Suprapubic skin (tissue), 4 donors: ENCODE data around the gene TMEM179. TPM values are rescaled to one million over a fixed set of nuclear protein-coding genes. Genes with fewer than 3 reads are reported as not detected.

Experiments
- DNase-seq, 2 donors: peaks; one replicate each; pipeline ENCODE4 v3.0.0-alpha.2; 2019; ENCODE audit warnings: low spot score in 2 of 2
- H3K27ac ChIP-seq: fragments of 200-600 bp; sonication (generic); one replicate; pipeline ENCODE4 v1.5.1; 2019
- H3K27me3 ChIP-seq: fragments of 200-600 bp; sonication (generic); one replicate; pipeline ENCODE4 v1.5.1; 2019
- H3K36me3 ChIP-seq: fragments of 200-600 bp; sonication (generic); one replicate; pipeline ENCODE4 v1.5.1; 2019
- H3K4me1 ChIP-seq: fragments of 200-600 bp; sonication (generic); one replicate; pipeline ENCODE4 v1.5.1; 2019
- H3K4me3 ChIP-seq: fragments of 200-600 bp; sonication (generic); one replicate; pipeline ENCODE4 v1.5.1; 2019; ENCODE audit warnings: mild to moderate bottlenecking
- H3K9me3 ChIP-seq: fragments of 200-600 bp; sonication (generic); one replicate; pipeline ENCODE4 v1.5.1; 2019
- CTCF ChIP-seq, 2 donors: fragments of 200-600 bp in 1 of 2; fragments of 450-650 bp in 1 of 2; sonication (generic) in 1 of 2; IDR thresholded peaks; one replicate each; pipeline ENCODE4 v1.5.1; 2016 to 2019; ENCODE audit warnings: antibody characterized with exemption in 2 of 2, mild to moderate bottlenecking in 1 of 2, moderate library complexity in 1 of 2
- EP300 ChIP-seq: sonication (generic); formaldehyde crosslinking; IDR thresholded peaks from one replicate; pipeline ENCODE4 v1.6.1; 2017; ENCODE audit warnings: antibody characterized with exemption
- POLR2A ChIP-seq, 2 donors: fragments of 450-650 bp; IDR thresholded peaks; one replicate each; pipeline ENCODE4 v1.6.1; 2017; ENCODE audit warnings: antibody characterized with exemption in 2 of 2, mild to moderate bottlenecking in 2 of 2, moderate library complexity in 2 of 2
- POLR2AphosphoS5 ChIP-seq, 3 donors: sonication (generic); formaldehyde crosslinking; IDR thresholded peaks; one replicate each; pipeline ENCODE4 v1.6.1; 2017; ENCODE audit warnings: antibody characterized with exemption in 3 of 3
- WGBS: methylation state at CpG from one replicate; pipeline ENCODE4 v1.1.5; 2018; 5-methylcytosine and 5-hydroxymethylcytosine counted together
- total RNA-seq, 4 donors: library from RNA; depleted of rRNA; stranded (reverse); fragments of >200 nt; gene quantifications; one replicate each; pipeline ENCODE4 v1.1.0, GENCODE V29; 2016

The TMEM179 gene
- total RNA-seq, 4 donors from 2014 or later, result not detected

- H3K9me3 ChIP-seq, result no peaks in the 10 kb centered on the region
- H3K4me3 ChIP-seq, result no peak overlapping the region
- no peak for DNase-seq
- WGBS, result 89% methylated on average over 12 of the region's 24 CpGs
- H3K36me3 ChIP-seq, result no peaks in the 10 kb centered on the region
- H3K4me1 ChIP-seq, result peaks cover 9% of the 10 kb centered on the region
- TF ChIP-seq POLR2AphosphoS5 (IDR thresholded peaks at IDR 0.05) (no peak), POLR2A (IDR thresholded peaks at IDR 0.05) (no peak), EP300 (no peak), CTCF (IDR thresholded peaks at IDR 0.05) (no peak)
- no peak overlapping the region for H3K27ac ChIP-seq
- no peaks in the 10 kb centered on the region for H3K27me3 ChIP-seq
These were observed 46.7 kb upstream of the TMEM179 start for GRCh38 chr14:104650981-104651875.

- Histone ChIP-seq H3K4me1 (peaks cover 9% of the 10 kb centered on the region), H3K36me3 (no peaks in the 10 kb centered on the region), H3K27me3 (no peaks in the 10 kb centered on the region), H3K27ac (no peak overlapping the region), H3K4me3 (peak overlapping the region; percentile 42), H3K9me3 (no peaks in the 10 kb centered on the region)
- TF ChIP-seq POLR2A (IDR thresholded peaks at IDR 0.05) (no peak), CTCF (IDR thresholded peaks at IDR 0.05) (peak; percentile 78 to 99), POLR2AphosphoS5 (IDR thresholded peaks at IDR 0.05) (no peak), EP300 (no peak)
- 12% methylated on average over 18 of the region's 56 CpGs for WGBS
- no peak for DNase-seq
These were observed 45.7 kb upstream of the TMEM179 start for GRCh38 chr14:104650057-104650980.

- no peaks in the 10 kb centered on the region for H3K27me3 ChIP-seq
- H3K27ac ChIP-seq, result no peak overlapping the region
- no peaks in the 10 kb centered on the region for H3K9me3 ChIP-seq
- no peaks in the 10 kb centered on the region for H3K36me3 ChIP-seq
- whole genome bisulfite sequencing, result 73% methylated on average over 6 of the region's 6 CpGs
- peaks cover 9% of the 10 kb centered on the region for H3K4me1 ChIP-seq
- H3K4me3 ChIP-seq, result no peak overlapping the region
- no peak for TF ChIP-seq EP300
- no peak for TF ChIP-seq CTCF (IDR thresholded peaks at IDR 0.05)
- no peak for TF ChIP-seq POLR2A (IDR thresholded peaks at IDR 0.05)
- no peak for TF ChIP-seq POLR2AphosphoS5 (IDR thresholded peaks at IDR 0.05)
- no peak for DNase-seq
These were observed 43.0 kb upstream of the TMEM179 start for GRCh38 chr14:104647467-104648043.

GRCh38 chr14:104644656-104645378 is 40.2 kb upstream of the TMEM179 start:
- Histone ChIP-seq H3K4me1 (peaks cover 4% of the 10 kb centered on the region), H3K27ac (no peak overlapping the region), H3K36me3 (no peaks in the 10 kb centered on the region), H3K27me3 (peaks cover 12% of the 10 kb centered on the region), H3K4me3 (no peak overlapping the region), H3K9me3 (no peaks in the 10 kb centered on the region)
- DNase-seq, result no peak
- 61% methylated on average over 11 of the region's 11 CpGs for WGBS
- TF ChIP-seq EP300 (no peak), POLR2AphosphoS5 (IDR thresholded peaks at IDR 0.05) (no peak), POLR2A (IDR thresholded peaks at IDR 0.05) (no peak), CTCF (IDR thresholded peaks at IDR 0.05) (no peak)
